Measurements from ENCODE around the gene LIPT1. TPM values are rescaled to one million over a fixed set of nuclear protein-coding genes. Genes with fewer than 3 reads are reported as not detected.

Gene LIPT1
- total RNA-seq, 1 experiment from 2014 or later: 7.4 TPM

- Histone ChIP-seq H3K4me1 (ENCODE audit: insufficient read depth, low read length, poor library complexity, severe bottlenecking) (no peaks in the 10 kb centered on the region), H3K27me3 (replicated peaks; ENCODE audit: insufficient read depth, low read depth, low read length, poor library complexity) (no peaks in the 10 kb centered on the region), H3K4me3 (ENCODE audit: low read depth, low read length, poor library complexity, severe bottlenecking) (no peak overlapping the region), H3K36me3 (ENCODE audit: insufficient read depth, low read length, poor library complexity, severe bottlenecking) (no peaks in the 10 kb centered on the region), H3K9me3 (ENCODE audit: low read depth, low read length, poor library complexity, severe bottlenecking) (no peaks in the 10 kb centered on the region), H3K27ac (ENCODE audit: low read depth, low read length, poor library complexity, severe bottlenecking) (no peak overlapping the region)
- ChIA-PET CTCF (no interaction called here), POLR2A (ENCODE audit: low non-redundant PET) (no interaction called here)
- no TSS peak for BruUV-seq (replicated peaks)
- TF ChIP-seq CTCF (conservative IDR thresholded peaks at IDR 0.05; ENCODE audit: low read depth, low read length) (no peak), EZH2 (IDR thresholded peaks at IDR 0.05; ENCODE audit: borderline replicate concordance, low read depth, low read length, poor library complexity, severe bottlenecking) (no peak)
- DNase-seq (ENCODE audit: low spot score): no peak
- intact Hi-C loops (cut with micrococcal nuclease; ENCODE audit: unreplicated experiment): no loop called here
Observed at GRCh38 chr2:99159594-99159993, 4.8 kb downstream of the LIPT1 start.

DNA sequence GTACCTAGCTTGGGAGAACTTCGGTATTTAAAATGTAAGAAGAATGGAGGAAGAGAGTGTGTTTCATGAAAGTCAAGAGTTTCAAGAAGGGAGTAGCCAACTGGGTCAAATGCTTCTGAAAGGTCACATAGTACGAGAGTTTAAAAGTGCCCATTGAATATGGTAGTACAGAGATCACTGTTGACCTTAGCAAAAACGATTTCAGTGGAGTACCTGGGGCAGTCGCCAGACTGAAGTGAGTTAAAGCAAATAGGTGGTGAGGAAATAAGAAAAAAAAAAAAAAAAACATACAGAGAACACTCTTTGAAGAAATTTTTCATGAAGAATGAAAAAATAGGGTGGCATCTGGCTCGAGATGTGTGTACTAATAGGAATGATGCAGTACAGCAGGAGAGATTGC is 11.5 kb downstream of the LIPT1 start:
- no TSS peak for BruUV-seq (replicated peaks)
- H3K27me3 ChIP-seq (replicated peaks; ENCODE audit: insufficient read depth, low read depth, low read length, poor library complexity): no peaks in the 10 kb centered on the region
- no peak for TF ChIP-seq CTCF (conservative IDR thresholded peaks at IDR 0.05; ENCODE audit: low read depth, low read length)
- TF ChIP-seq EZH2 (IDR thresholded peaks at IDR 0.05; ENCODE audit: borderline replicate concordance, low read depth, low read length, poor library complexity, severe bottlenecking): no peak
- H3K4me3 ChIP-seq (ENCODE audit: low read depth, low read length, poor library complexity, severe bottlenecking): no peak overlapping the region
- ChIA-PET CTCF (no interaction called here), POLR2A (ENCODE audit: low non-redundant PET) (no interaction called here)
- no peaks in the 10 kb centered on the region for H3K9me3 ChIP-seq (ENCODE audit: low read depth, low read length, poor library complexity, severe bottlenecking)
- peaks cover 19% of the 10 kb centered on the region for H3K36me3 ChIP-seq (ENCODE audit: insufficient read depth, low read length, poor library complexity, severe bottlenecking)
- DNase-seq (ENCODE audit: low spot score): no peak
- no peaks in the 10 kb centered on the region for H3K4me1 ChIP-seq (ENCODE audit: insufficient read depth, low read length, poor library complexity, severe bottlenecking)
- no peak overlapping the region for H3K27ac ChIP-seq (ENCODE audit: low read depth, low read length, poor library complexity, severe bottlenecking)
- intact Hi-C loops (cut with micrococcal nuclease; ENCODE audit: unreplicated experiment): no loop called here

GRCh38 chr2:99169534-99169933 is 14.8 kb downstream of the LIPT1 start:
- TF ChIP-seq CTCF (conservative IDR thresholded peaks at IDR 0.05; ENCODE audit: low read depth, low read length): no peak
- TF ChIP-seq EZH2 (IDR thresholded peaks at IDR 0.05; ENCODE audit: borderline replicate concordance, low read depth, low read length, poor library complexity, severe bottlenecking): no peak
- no peak overlapping the region for H3K4me3 ChIP-seq (ENCODE audit: low read depth, low read length, poor library complexity, severe bottlenecking)
- H3K27me3 ChIP-seq (replicated peaks; ENCODE audit: insufficient read depth, low read depth, low read length, poor library complexity): no peaks in the 10 kb centered on the region
- no peaks in the 10 kb centered on the region for H3K4me1 ChIP-seq (ENCODE audit: insufficient read depth, low read length, poor library complexity, severe bottlenecking)
- no peak overlapping the region for H3K27ac ChIP-seq (ENCODE audit: low read depth, low read length, poor library complexity, severe bottlenecking)
- peaks cover 20% of the 10 kb centered on the region for H3K36me3 ChIP-seq (ENCODE audit: insufficient read depth, low read length, poor library complexity, severe bottlenecking)
- POLR2A ChIA-PET (ENCODE audit: low non-redundant PET): no interaction called here
- no peak for DNase-seq (ENCODE audit: low spot score)
- intact Hi-C loops (cut with micrococcal nuclease; ENCODE audit: unreplicated experiment): no loop called here
- CTCF ChIA-PET: no interaction called here
- no peaks in the 10 kb centered on the region for H3K9me3 ChIP-seq (ENCODE audit: low read depth, low read length, poor library complexity, severe bottlenecking)
- BruUV-seq (replicated peaks): no TSS peak

Data from A673 (cell line).